ENCODE data around the gene CRNN. TPM values are rescaled to one million over a fixed set of nuclear protein-coding genes. Genes with fewer than 3 reads are reported as not detected.

Gene CRNN
- total RNA-seq, 1 donor from 2014 or later, result 0.21 TPM

DNA sequence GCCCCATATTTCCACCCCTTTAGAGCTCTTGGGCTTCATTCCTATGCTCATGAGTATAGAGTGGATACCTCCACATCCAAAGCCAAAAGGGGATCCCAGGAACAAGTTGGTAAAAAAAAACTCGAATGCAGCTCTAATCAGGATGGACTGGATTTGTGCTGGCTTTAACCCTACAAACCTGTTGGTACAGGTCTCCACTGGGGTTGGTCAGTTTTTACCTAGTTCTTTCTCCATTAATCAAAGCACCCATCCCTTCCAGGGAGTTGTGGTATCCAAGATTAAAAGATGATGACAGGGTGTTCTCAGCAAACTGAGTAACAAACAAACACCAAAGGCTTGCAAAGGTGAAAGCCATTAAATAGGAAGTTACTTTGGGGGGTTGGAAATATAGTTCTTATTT lies 5.9 kb upstream of the CRNN start:
- H3K9me3 ChIP-seq, result peaks cover 0 to 10% of the 10 kb centered on the region in 2 donors
- no peak overlapping the region for H3K4me3 ChIP-seq
- H3K27ac ChIP-seq, result no peak overlapping the region
- DNase-seq (ENCODE audit: low spot score in 2 of 2), result no peak
- intact Hi-C loops (cut with DNase I), result no loop called here
- TF ChIP-seq, protein P1, sequence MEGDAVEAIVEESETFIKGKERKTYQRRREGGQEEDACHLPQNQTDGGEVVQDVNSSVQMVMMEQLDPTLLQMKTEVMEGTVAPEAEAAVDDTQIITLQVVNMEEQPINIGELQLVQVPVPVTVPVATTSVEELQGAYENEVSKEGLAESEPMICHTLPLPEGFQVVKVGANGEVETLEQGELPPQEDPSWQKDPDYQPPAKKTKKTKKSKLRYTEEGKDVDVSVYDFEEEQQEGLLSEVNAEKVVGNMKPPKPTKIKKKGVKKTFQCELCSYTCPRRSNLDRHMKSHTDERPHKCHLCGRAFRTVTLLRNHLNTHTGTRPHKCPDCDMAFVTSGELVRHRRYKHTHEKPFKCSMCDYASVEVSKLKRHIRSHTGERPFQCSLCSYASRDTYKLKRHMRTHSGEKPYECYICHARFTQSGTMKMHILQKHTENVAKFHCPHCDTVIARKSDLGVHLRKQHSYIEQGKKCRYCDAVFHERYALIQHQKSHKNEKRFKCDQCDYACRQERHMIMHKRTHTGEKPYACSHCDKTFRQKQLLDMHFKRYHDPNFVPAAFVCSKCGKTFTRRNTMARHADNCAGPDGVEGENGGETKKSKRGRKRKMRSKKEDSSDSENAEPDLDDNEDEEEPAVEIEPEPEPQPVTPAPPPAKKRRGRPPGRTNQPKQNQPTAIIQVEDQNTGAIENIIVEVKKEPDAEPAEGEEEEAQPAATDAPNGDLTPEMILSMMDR (IDR thresholded peaks at IDR 0.05), result no peak
- no peaks in the 10 kb centered on the region for H3K36me3 ChIP-seq
- H3K27me3 ChIP-seq, result no peaks in the 10 kb centered on the region
- H3K4me1 ChIP-seq, result no peaks in the 10 kb centered on the region

GRCh38 chr1:152415454-152416227 lies 1.6 kb upstream of the CRNN start:
- Histone ChIP-seq H3K27ac (no peak overlapping the region), H3K9me3 (no peaks in the 10 kb centered on the region), H3K36me3 (no peaks in the 10 kb centered on the region), H3K27me3 (no peaks in the 10 kb centered on the region), H3K4me3 (no peak overlapping the region), H3K4me1 (no peaks in the 10 kb centered on the region)
- intact Hi-C loops (cut with DNase I), result no loop called here
- TF ChIP-seq, protein P1 (IDR thresholded peaks at IDR 0.05), result no peak
- DNase-seq (ENCODE audit: low spot score in 2 of 2), result no peak

DNA sequence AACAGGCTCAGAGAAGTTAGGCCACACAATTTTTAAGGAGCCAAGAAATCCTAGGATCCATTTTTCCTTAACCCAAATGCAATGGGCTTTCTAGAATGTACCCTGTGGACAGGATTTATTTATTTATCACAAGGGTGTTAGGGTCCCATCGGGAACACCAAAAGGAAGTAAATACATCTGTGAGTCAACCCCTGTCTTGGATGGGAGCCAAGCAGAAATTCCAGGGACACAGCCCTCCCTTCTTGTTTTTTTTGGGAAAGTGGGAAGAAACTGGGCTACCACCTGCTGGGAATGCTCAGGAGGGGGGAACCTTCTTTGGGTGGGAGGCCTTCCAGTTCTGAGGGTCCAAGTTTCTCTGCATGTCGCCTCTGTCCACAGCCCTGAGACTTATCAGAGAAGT lies 1.3 kb downstream of the CRNN start:
- intact Hi-C loops (cut with DNase I), result no loop called here

GRCh38 chr1:152411134-152411533 lies 2.9 kb downstream of the CRNN start:
- TF ChIP-seq, protein P1 (IDR thresholded peaks at IDR 0.05), result no peak
- Histone ChIP-seq H3K27ac (no peak overlapping the region), H3K4me1 (no peaks in the 10 kb centered on the region), H3K36me3 (no peaks in the 10 kb centered on the region), H3K9me3 (no peaks in the 10 kb centered on the region), H3K4me3 (no peak overlapping the region), H3K27me3 (no peaks in the 10 kb centered on the region)
- intact Hi-C loops (cut with DNase I), result no loop called here
- DNase-seq (ENCODE audit: low spot score in 2 of 2), result no peak

More for the DNA sequence above, 1.3 kb downstream of the CRNN start:
- no peak for DNase-seq (ENCODE audit: low spot score in 2 of 2)
- TF ChIP-seq, protein P1 (IDR thresholded peaks at IDR 0.05), result no peak
- no peaks in the 10 kb centered on the region for H3K4me1 ChIP-seq
- H3K9me3 ChIP-seq, result no peaks in the 10 kb centered on the region
- H3K27me3 ChIP-seq, result no peaks in the 10 kb centered on the region
- no peaks in the 10 kb centered on the region for H3K36me3 ChIP-seq
- H3K27ac ChIP-seq, result no peak overlapping the region
- no peak overlapping the region for H3K4me3 ChIP-seq

DNA sequence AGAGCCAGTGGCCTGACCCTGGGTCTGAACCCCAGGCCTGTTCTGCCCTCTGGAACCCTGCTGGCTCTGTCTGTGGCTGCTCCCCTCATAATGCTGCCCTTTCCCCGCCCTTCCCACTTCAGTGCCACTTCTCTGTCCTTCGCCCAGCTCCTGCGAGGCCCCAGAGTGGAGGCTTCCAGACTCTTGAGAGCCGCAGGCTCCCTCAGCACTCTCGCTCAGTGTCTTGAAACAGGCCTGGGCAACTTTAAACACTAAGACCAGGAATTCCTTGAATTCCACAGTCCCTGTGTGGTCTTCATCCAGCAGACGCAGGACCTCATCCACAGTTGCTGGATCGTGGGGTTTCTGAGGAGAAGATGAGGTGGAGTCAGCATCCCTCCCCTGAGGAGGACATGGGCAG lies 3.5 kb downstream of the CRNN start:
- intact Hi-C loops (cut with DNase I), result no loop called here
- TF ChIP-seq, protein P1 (IDR thresholded peaks at IDR 0.05), result no peak
- H3K9me3 ChIP-seq, result no peaks in the 10 kb centered on the region
- no peak overlapping the region for H3K4me3 ChIP-seq
- no peaks in the 10 kb centered on the region for H3K36me3 ChIP-seq
- DNase-seq (ENCODE audit: low spot score in 2 of 2), result no peak
- no peaks in the 10 kb centered on the region for H3K27me3 ChIP-seq
- H3K4me1 ChIP-seq, result no peaks in the 10 kb centered on the region
- H3K27ac ChIP-seq, result no peak overlapping the region
